ENCODE measurements around the gene TKT. TPM values are rescaled to one million over a fixed set of nuclear protein-coding genes. Genes with fewer than 3 reads are reported as not detected.

The TKT gene
- total and polyA plus RNA-seq, 2 donors from 2014 or later, result 182 to 224 TPM

DNA sequence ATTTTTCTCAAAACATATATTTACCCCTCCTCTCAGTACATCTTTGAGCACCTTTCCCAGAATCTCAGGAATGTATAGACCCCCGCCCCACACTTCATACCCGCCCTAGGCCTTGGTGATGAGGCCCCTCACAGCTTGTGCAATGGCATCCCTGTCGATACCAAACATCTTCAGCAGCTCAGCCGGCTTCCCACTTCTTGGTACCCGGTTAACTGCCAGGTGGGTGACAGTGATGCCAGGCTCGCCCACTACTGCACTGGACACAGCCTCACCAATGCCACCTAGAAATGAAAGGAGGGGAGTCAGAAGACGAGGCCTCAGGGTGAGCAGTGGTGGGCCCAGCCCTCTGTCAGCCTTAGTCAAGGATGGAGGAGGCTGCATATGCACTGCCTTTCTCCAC lies 30.2 kb downstream of the TKT start:
- FAIRE-seq, result no peak

DNA sequence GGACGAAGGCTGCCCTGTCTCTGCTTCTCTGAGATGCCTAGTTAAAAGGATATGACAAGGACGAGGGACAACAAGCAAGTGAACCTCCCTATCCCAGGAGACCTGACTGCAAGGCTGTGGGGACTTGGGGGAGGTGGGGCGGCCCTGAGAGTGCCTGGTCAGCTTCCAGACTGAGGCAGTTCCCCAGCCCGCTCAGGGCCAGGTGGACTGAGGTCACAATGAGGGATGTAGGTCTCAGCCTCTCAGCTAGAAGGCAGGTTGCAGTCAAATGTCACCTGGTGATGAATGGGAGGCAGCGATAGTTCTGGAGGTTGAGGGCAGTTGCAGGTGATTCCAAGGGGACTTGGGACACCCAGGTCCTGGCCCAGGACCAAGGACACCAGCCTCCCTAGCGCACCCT lies 30.6 kb downstream of the TKT start:
- DNase-seq (no peak), FAIRE-seq (no peak)
- Histone ChIP-seq H3K27me3 (ENCODE audit: control insufficient read depth, insufficient read depth, low read length) (no peaks in the 10 kb centered on the region), H3K9me3 (ENCODE audit: control insufficient read depth in 2 of 3, insufficient read depth in 1 of 3, low read length in 3 of 3) (no peaks in the 10 kb centered on the region), H3K9ac (ENCODE audit: low read length in 3 of 3) (no peak overlapping the region), H3K4me1 (ENCODE audit: control insufficient read depth in 2 of 3, insufficient read depth in 2 of 3, low read depth in 1 of 3, low read length in 3 of 3) (no peaks in the 10 kb centered on the region), H3K36me3 (ENCODE audit: control insufficient read depth in 2 of 3, insufficient read depth in 3 of 3, low read length in 3 of 3) (peaks cover 0 to 63% (median 32%) of the 10 kb centered on the region in 3 donors), H3K4me3 (ENCODE audit: low read length in 3 of 3) (no peak overlapping the region), H3K27ac (ENCODE audit: low read depth in 2 of 2, low read length in 2 of 2) (no peak overlapping the region)
- TF ChIP-seq, protein P1, sequence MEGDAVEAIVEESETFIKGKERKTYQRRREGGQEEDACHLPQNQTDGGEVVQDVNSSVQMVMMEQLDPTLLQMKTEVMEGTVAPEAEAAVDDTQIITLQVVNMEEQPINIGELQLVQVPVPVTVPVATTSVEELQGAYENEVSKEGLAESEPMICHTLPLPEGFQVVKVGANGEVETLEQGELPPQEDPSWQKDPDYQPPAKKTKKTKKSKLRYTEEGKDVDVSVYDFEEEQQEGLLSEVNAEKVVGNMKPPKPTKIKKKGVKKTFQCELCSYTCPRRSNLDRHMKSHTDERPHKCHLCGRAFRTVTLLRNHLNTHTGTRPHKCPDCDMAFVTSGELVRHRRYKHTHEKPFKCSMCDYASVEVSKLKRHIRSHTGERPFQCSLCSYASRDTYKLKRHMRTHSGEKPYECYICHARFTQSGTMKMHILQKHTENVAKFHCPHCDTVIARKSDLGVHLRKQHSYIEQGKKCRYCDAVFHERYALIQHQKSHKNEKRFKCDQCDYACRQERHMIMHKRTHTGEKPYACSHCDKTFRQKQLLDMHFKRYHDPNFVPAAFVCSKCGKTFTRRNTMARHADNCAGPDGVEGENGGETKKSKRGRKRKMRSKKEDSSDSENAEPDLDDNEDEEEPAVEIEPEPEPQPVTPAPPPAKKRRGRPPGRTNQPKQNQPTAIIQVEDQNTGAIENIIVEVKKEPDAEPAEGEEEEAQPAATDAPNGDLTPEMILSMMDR (IDR thresholded peaks at IDR 0.05; ENCODE audit: borderline replicate concordance, extremely low read depth, insufficient read depth), result no peak
- intact Hi-C loops (cut with DNase I), result no loop called here

More for the DNA sequence above, 30.2 kb downstream of the TKT start:
- intact Hi-C loops (cut with DNase I), result no loop called here
- DNase-seq, result no peak
- Histone ChIP-seq H3K9ac (ENCODE audit: low read length in 3 of 3) (no peak overlapping the region), H3K36me3 (ENCODE audit: control insufficient read depth in 2 of 3, insufficient read depth in 3 of 3, low read length in 3 of 3) (peaks cover 0 to 67% (median 32%) of the 10 kb centered on the region in 3 donors), H3K4me3 (ENCODE audit: low read length in 3 of 3) (no peak overlapping the region), H3K27ac (ENCODE audit: low read depth in 2 of 2, low read length in 2 of 2) (no peak overlapping the region), H3K4me1 (ENCODE audit: control insufficient read depth in 2 of 3, insufficient read depth in 2 of 3, low read depth in 1 of 3, low read length in 3 of 3) (no peaks in the 10 kb centered on the region), H3K27me3 (ENCODE audit: control insufficient read depth, insufficient read depth, low read length) (no peaks in the 10 kb centered on the region), H3K9me3 (ENCODE audit: control insufficient read depth in 2 of 3, insufficient read depth in 1 of 3, low read length in 3 of 3) (no peaks in the 10 kb centered on the region)
- TF ChIP-seq, protein P1 (IDR thresholded peaks at IDR 0.05; ENCODE audit: borderline replicate concordance, extremely low read depth, insufficient read depth), result no peak

DNA sequence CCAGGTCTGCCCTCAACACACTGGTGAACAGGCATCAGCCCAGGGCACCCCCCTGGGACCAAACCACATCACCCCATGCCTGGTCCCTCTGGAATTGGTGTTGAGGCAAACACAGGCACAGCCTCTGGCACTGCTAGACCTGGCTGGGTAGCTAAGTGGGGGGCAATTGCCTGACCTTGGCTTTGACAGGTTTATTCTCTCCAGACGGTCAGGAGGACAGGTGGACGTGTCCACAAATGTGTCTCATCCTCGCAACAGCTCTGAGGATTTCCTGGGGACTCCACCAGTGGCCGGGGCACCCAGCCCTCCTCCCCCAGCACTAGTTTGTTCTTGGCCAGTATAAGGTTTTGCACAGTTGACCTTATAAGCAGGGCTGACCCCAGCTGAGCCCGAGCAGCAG lies 31.3 kb downstream of the TKT start:
- Histone ChIP-seq H3K27me3 (ENCODE audit: control insufficient read depth, insufficient read depth, low read length) (no peaks in the 10 kb centered on the region), H3K9ac (ENCODE audit: low read length in 3 of 3) (no peak overlapping the region), H3K36me3 (ENCODE audit: control insufficient read depth in 2 of 3, insufficient read depth in 3 of 3, low read length in 3 of 3) (peaks cover 0 to 56% (median 28%) of the 10 kb centered on the region in 3 donors), H3K4me1 (ENCODE audit: control insufficient read depth in 2 of 3, insufficient read depth in 2 of 3, low read depth in 1 of 3, low read length in 3 of 3) (no peaks in the 10 kb centered on the region), H3K27ac (ENCODE audit: low read depth in 2 of 2, low read length in 2 of 2) (no peak overlapping the region), H3K9me3 (ENCODE audit: control insufficient read depth in 2 of 3, insufficient read depth in 1 of 3, low read length in 3 of 3) (no peaks in the 10 kb centered on the region), H3K4me3 (ENCODE audit: low read length in 3 of 3) (no peak overlapping the region)
- DNase-seq, result no peak
- no peak for FAIRE-seq
- intact Hi-C loops (cut with DNase I), result no loop called here
- TF ChIP-seq, protein P1 (IDR thresholded peaks at IDR 0.05; ENCODE audit: borderline replicate concordance, extremely low read depth, insufficient read depth), result no peak

DNA sequence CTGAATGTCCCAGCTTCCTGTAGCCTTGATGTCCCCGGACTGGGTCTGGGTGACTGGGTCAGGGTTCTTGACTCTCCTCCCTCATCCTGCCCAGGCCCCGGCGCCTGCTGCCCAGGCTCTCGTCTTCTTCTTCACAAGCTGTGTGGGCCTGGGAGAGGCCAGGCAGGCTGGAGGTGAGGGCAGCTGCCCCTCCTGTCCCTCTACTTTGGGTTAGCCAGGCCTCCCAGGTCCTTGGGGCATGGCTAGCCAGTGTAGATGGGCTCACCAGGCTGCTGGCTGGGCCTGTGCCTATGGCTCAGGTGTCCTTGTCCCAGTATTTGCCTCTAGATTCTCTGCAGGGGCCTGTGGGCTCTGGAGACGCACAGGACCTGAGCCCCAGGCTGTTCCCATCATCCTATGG lies 31.8 kb downstream of the TKT start:
- Histone ChIP-seq H3K27ac (ENCODE audit: low read depth in 2 of 2, low read length in 2 of 2) (no peak overlapping the region), H3K27me3 (ENCODE audit: control insufficient read depth, insufficient read depth, low read length) (no peaks in the 10 kb centered on the region), H3K4me1 (ENCODE audit: control insufficient read depth in 2 of 3, insufficient read depth in 2 of 3, low read depth in 1 of 3, low read length in 3 of 3) (no peaks in the 10 kb centered on the region), H3K9me3 (ENCODE audit: control insufficient read depth in 2 of 3, insufficient read depth in 1 of 3, low read length in 3 of 3) (no peaks in the 10 kb centered on the region), H3K36me3 (ENCODE audit: control insufficient read depth in 2 of 3, insufficient read depth in 3 of 3, low read length in 3 of 3) (peaks cover 0 to 51% (median 28%) of the 10 kb centered on the region in 3 donors), H3K4me3 (ENCODE audit: low read length in 3 of 3) (no peak overlapping the region), H3K9ac (ENCODE audit: low read length in 3 of 3) (no peak overlapping the region)
- intact Hi-C loops (cut with DNase I), result no loop called here
- DNase-seq (no peak), FAIRE-seq (no peak)
- TF ChIP-seq, protein P1 (IDR thresholded peaks at IDR 0.05; ENCODE audit: borderline replicate concordance, extremely low read depth, insufficient read depth), result no peak

Data from kidney (tissue), 14 donors.